WTC11 (cell line): ENCODE results near the gene STAMBP.

Source experiments
- KAT7 ChIP-seq: sonication (generic); formaldehyde crosslinking; IDR thresholded peaks from 2 replicates; pipeline ENCODE4 v1.8.1; 2023; ENCODE audit warnings: missing genetic modification reagents, mild to moderate bottlenecking, borderline replicate concordance
- TP53 ChIP-seq: sonication (generic); formaldehyde crosslinking; IDR thresholded peaks from 2 replicates; pipeline ENCODE4 v1.8.1; 2023; ENCODE audit warnings: mild to moderate bottlenecking, missing genetic modification reagents
- TF ChIP-seq, protein P1 (sequence below): fragments of 200-600 bp; IDR thresholded peaks from 2 replicates; pipeline ENCODE4 v1.8.0; 2022; ENCODE audit warnings: antibody characterized with exemption

DNA sequence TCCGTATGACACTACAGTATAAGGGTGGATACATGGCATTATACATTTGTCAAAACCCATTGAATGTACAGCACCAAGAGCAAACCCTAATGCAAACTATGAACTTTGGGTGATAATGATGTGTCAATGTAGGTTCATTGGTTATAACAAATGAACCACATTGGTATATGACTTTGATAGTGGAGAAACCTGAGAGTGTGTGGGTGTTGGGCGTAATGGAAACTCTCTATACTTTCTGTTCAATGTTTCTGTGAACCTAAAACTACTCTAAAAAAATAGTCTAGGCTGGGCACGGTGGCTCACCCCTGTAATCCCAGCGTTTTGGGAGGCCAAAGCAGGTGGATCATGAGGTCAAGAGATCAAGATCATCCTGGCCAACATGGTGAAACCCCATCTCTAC lies 57.6 kb downstream of the STAMBP start:
- TF ChIP-seq, protein P1, sequence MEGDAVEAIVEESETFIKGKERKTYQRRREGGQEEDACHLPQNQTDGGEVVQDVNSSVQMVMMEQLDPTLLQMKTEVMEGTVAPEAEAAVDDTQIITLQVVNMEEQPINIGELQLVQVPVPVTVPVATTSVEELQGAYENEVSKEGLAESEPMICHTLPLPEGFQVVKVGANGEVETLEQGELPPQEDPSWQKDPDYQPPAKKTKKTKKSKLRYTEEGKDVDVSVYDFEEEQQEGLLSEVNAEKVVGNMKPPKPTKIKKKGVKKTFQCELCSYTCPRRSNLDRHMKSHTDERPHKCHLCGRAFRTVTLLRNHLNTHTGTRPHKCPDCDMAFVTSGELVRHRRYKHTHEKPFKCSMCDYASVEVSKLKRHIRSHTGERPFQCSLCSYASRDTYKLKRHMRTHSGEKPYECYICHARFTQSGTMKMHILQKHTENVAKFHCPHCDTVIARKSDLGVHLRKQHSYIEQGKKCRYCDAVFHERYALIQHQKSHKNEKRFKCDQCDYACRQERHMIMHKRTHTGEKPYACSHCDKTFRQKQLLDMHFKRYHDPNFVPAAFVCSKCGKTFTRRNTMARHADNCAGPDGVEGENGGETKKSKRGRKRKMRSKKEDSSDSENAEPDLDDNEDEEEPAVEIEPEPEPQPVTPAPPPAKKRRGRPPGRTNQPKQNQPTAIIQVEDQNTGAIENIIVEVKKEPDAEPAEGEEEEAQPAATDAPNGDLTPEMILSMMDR: no peak
- TF ChIP-seq KAT7 (CRISPR knock-in tag) (no peak), TP53 (CRISPR knock-in tag) (no peak)
